ENCODE measurements around the gene CCDC106. TPM values are rescaled to one million over a fixed set of nuclear protein-coding genes. Genes with fewer than 3 reads are reported as not detected.

CCDC106 gene
- total and polyA plus RNA-seq, 2 of the 4 experiments (the other 2 are of a cell fraction) = 2.3 to 13.6 TPM

DNA sequence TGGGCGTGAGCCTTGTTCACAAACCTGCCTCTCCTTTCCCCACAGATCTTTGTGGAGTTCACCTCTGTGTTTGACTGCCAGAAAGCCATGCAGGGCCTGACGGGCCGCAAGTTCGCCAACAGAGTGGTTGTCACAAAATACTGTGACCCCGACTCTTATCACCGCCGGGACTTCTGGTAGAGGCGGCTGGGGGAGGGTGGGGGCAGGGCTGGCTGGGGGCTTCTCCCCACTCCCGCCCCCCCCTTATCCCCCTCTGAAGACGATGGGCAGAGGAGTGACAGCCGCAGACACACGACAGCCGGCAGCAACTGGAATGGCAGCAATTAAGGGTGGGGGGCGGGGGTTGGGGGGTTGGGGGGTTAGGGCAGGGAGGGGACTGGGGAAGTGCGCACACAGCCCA lies 25.9 kb downstream of the CCDC106 start:
- H2BK5ac ChIP-seq (ENCODE audit: low read depth, low read length, poor library complexity, severe bottlenecking) = no peak overlapping the region
- no peak for DNase-seq
- CTCF ChIA-PET = no interaction called here
- no peaks in the 10 kb centered on the region; the same call in 1 of the 2 replicates for H3K9me1 ChIP-seq (ENCODE audit: insufficient read depth, low read length)
- H3K23ac ChIP-seq (ENCODE audit: low read depth, low read length) = no peak overlapping the region
- dilution Hi-C loops (cut with HindIII; ENCODE audit: low sequenced_read_pairs, unreplicated experiment) (no loop called here), in situ Hi-C loops (cut with MboI; ENCODE audit: low sequenced_read_pairs) (loop anchor here (25.0 kb wide), 2 partner anchors 1212 to 1537 kb away; partner anchors contain the start of genes CDC42EP5, CNOT3 and LENG9), intact Hi-C loops (cut with micrococcal nuclease) (loop anchor here (2.0 kb wide), 1 partner anchor 19 kb away; the partner anchor contains the start of gene U2AF2)
- no peak overlapping the region for H3K4me2 ChIP-seq (ENCODE audit: low read depth, low read length)
- no peak overlapping the region for H3K4me3 ChIP-seq (ENCODE audit: insufficient read depth, low read depth, low read length)
- H4K8ac ChIP-seq (ENCODE audit: low read depth in 2 of 2, low read length in 2 of 2) = no peak overlapping the region
- no peak overlapping the region for H4K5ac ChIP-seq (ENCODE audit: low read depth, low read length)
- WGBS, 2 experiments (ENCODE audit: extremely low coverage in 2 of 2, insufficient read length in 1 of 2) = no CpG with 5 or more reads among the region's 15 CpGs
- no peak overlapping the region for H2BK120ac ChIP-seq (ENCODE audit: low read depth, low read length)
- TF ChIP-seq RFX5 (IDR thresholded peaks at IDR 0.05; ENCODE audit: low read depth, low read length) (no peak), RAD21 (IDR thresholded peaks at IDR 0.05; ENCODE audit: low read length) (no peak), MAFK (IDR thresholded peaks at IDR 0.05; ENCODE audit: low read depth, low read length) (no peak), CHD1 (IDR thresholded peaks at IDR 0.05; ENCODE audit: low read depth, low read length) (no peak), CEBPB (IDR thresholded peaks at IDR 0.05; ENCODE audit: low read depth, low read length) (no peak), BHLHE40 (IDR thresholded peaks at IDR 0.05; ENCODE audit: low read depth, low read length) (no peak), POLR2A (IDR thresholded peaks at IDR 0.05; ENCODE audit: low read depth, low read length) (no peak), RCOR1 (IDR thresholded peaks at IDR 0.05; ENCODE audit: insufficient replicate concordance, low read length) (no peak), MAZ (IDR thresholded peaks at IDR 0.05; ENCODE audit: borderline replicate concordance, low read depth, low read length) (no peak), SMC3 (IDR thresholded peaks at IDR 0.05; ENCODE audit: low read depth, low read length) (no peak)
- TF ChIP-seq, protein P1, sequence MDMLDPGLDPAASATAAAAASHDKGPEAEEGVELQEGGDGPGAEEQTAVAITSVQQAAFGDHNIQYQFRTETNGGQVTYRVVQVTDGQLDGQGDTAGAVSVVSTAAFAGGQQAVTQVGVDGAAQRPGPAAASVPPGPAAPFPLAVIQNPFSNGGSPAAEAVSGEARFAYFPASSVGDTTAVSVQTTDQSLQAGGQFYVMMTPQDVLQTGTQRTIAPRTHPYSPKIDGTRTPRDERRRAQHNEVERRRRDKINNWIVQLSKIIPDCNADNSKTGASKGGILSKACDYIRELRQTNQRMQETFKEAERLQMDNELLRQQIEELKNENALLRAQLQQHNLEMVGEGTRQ (IDR thresholded peaks at IDR 0.05; ENCODE audit: low read depth, low read length) = no peak
- TF ChIP-seq, protein P2, sequence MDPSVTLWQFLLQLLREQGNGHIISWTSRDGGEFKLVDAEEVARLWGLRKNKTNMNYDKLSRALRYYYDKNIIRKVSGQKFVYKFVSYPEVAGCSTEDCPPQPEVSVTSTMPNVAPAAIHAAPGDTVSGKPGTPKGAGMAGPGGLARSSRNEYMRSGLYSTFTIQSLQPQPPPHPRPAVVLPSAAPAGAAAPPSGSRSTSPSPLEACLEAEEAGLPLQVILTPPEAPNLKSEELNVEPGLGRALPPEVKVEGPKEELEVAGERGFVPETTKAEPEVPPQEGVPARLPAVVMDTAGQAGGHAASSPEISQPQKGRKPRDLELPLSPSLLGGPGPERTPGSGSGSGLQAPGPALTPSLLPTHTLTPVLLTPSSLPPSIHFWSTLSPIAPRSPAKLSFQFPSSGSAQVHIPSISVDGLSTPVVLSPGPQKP (IDR thresholded peaks at IDR 0.05; ENCODE audit: borderline replicate concordance, low read depth, low read length) = no peak
- H3K4ac ChIP-seq (ENCODE audit: low read depth, low read length) = no peak overlapping the region
- no peak for ATAC-seq (ENCODE audit: low read depth)
- H3K36me3 ChIP-seq (ENCODE audit: control insufficient read depth, insufficient read depth, low read length) = peaks cover 42% of the 10 kb centered on the region
- H2AFZ ChIP-seq (replicated peaks; ENCODE audit: low read length, poor library complexity) = no peak overlapping the region
- no peak overlapping the region for H2BK20ac ChIP-seq (ENCODE audit: low read depth, low read length)
- H3K9ac ChIP-seq (ENCODE audit: low read depth, low read length) = no peak overlapping the region
- H3K56ac ChIP-seq (ENCODE audit: extremely low read depth, insufficient read depth, low read length) = no peak overlapping the region
- peaks cover 63% of the 10 kb centered on the region for H4K20me1 ChIP-seq (ENCODE audit: insufficient read depth, low read length)
- peaks cover 5% of the 10 kb centered on the region; the same call in 1 of the 2 replicates for H3K4me1 ChIP-seq (ENCODE audit: control insufficient read depth, insufficient read depth, low read length)
- no TSS peak for BruUV-seq (replicated peaks)
- no peak overlapping the region for H2AK5ac ChIP-seq (ENCODE audit: low read depth, low read length)
- peaks cover 20 to 53% of the 10 kb centered on the region in 2 experiments; a peak in 3 of 4 replicates for H3K79me1 ChIP-seq (ENCODE audit: low read depth in 1 of 2, low read length in 2 of 2)
- no peak overlapping the region for H2BK15ac ChIP-seq (ENCODE audit: low read depth, low read length)
- H4K91ac ChIP-seq (ENCODE audit: insufficient read depth, low read depth, low read length) = no peak overlapping the region
- no peak overlapping the region for H3K14ac ChIP-seq (replicated peaks; ENCODE audit: low read depth, low read length)
- no peaks in the 10 kb centered on the region for H3K27me3 ChIP-seq (ENCODE audit: control insufficient read depth, insufficient read depth, low read length)
- H3K18ac ChIP-seq (ENCODE audit: low read depth, low read length) = no peak overlapping the region
- no peaks in the 10 kb centered on the region for H3K9me3 ChIP-seq (ENCODE audit: control insufficient read depth, insufficient read depth, low read length)
- H3K27ac ChIP-seq (ENCODE audit: insufficient read depth, low read length) = no peak overlapping the region
- POLR2A ChIA-PET (ENCODE audit: unreplicated experiment) = no interaction called here
- no peak overlapping the region for H2AK9ac ChIP-seq (replicated peaks; ENCODE audit: low read depth, low read length, poor library complexity)

Measured in IMR-90 (cell line).